HG02852 (cell line): Measurements from ENCODE around the gene OR1B1.
"Not testable (repeated sequence)": the region's sequence is repeated elsewhere in the genome, so short reads cannot be mapped to it uniquely, and the experiment has no call there.

ENCODE experiments used
- ATAC-seq: cut with Tn5 transposase; IDR thresholded peaks from one replicate; pipeline ENCODE4 v1.9.1; 2021; ENCODE audit warnings: mild to moderate bottlenecking, moderate library complexity; ENCODE audit not compliant: unreplicated experiment

OR1B1 gene

DNA sequence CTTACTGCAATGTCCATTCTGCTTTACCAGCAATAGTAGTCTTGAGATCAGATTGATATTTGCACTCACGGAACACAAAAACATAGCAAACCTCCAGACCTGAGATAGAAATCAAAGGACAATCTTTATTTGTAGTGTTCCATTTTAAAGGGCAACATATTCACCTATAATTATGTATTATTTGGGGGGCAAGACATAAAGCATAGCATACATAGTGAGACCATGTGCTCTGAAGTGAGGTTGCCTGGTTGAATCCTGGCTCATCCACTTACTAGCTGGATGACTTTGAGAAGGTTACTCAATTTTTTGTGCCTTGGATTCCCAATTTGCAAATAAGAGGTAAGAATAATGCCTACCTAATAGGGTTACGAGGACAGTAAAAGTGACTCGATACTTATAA, at the start of gene OR1B1:
Gene OR1B1, minus strand, starts transcription at position 101 of the 400 bp plus-strand sequence.
- no peak for ATAC-seq

DNA sequence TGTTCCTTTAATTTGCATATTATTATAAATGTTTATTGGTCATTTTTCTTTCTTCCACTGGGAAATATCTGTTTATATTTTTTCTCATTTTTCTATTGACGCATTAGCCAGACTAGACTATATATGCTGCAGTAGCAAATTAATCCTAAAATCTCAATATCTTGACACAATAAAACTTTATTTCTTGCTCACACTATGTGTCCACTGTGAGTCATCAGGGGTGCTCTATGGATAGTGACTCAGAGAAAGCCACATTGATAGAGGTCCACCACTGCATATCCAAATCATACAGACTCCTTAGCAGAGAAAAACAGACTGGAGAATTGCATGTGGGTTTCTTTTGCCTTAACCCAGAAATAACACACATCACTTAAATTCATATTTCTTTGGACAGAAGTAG, 38.3 kb upstream of the OR1B1 start:
- no peak for ATAC-seq

DNA sequence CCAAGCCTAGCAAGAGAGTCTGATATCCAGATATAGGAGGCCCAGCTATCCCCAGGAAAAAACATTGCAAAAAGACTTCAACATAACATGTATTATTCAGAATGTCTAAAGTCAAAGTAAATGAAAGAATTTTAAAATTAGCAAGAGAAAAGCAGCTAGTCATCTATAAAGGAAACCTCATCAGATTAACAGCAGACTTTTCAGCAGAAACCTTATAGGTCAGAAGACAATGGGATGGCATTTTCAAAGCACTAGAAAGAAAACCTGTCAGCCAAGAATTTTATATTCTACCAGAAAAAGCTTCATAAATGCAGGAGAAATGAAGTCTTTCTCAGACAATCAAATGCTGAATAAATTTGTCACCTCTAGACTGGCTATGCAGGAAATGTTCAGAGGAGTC, 27.4 kb upstream of the OR1B1 start:
- ATAC-seq: no peak

DNA sequence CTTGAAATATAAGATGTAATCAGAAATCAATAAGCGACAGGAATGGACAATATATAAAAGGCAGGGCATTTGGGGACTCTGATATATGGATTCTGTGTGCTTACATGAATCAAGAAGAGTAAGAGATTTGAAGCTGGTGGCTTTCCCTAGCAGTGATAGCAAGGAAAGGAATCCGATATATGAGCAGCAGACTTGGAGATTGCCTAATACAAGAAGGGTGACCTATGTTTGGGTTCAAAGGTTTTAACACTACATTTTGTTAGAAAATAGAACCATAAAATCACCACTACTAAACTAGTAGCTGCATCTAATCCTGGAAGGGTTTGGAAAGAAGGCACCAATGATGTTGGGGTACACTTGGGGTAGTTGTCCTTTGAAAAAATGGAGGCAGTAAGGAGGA, 15.1 kb upstream of the OR1B1 start:
- no peak for ATAC-seq

DNA sequence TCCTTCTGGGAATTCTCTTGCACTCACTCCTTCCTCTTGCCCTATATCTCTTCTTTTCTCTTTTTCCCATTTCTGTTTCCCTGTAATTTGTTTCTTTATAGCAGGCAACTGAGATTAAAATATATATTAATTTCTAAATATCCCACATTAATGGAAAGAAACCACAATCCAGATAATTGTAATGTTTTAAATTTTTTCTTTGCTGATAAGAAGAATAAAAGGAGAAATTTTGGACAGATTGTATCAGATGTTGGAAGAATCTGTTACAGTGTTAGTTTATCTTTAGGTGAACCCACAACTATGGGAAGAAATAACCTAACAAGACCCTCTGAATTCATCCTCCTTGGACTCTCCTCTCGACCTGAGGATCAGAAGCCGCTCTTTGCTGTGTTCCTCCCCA, 4.0 kb upstream of the OR1B1 start, which contains the start of gene OR1L1:
Gene OR1L1, plus strand, starts transcription at position 301 of the 400 bp plus-strand sequence. Its CDS starts 0 bp downstream, at position 301.
- ATAC-seq: no peak

DNA sequence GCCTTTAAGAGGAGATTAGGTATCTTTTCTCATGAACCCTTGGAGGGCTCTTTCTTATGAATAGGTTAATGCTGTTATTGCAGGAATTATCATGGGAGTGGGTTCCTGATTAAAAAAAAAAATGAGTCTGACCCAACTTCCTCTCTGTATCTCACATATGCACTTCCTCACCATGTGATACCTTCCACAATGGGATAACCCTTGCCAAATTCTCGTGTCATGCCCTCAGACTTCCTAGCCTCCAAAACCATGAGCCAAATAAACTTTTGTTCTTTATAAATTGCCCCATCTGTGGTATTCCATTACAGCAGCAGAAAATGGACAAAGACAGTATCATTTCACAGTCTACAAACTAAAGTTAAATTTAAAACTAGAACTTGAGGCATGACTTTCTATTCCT, 1.0 kb downstream of the OR1B1 start:
- no peak for ATAC-seq

DNA sequence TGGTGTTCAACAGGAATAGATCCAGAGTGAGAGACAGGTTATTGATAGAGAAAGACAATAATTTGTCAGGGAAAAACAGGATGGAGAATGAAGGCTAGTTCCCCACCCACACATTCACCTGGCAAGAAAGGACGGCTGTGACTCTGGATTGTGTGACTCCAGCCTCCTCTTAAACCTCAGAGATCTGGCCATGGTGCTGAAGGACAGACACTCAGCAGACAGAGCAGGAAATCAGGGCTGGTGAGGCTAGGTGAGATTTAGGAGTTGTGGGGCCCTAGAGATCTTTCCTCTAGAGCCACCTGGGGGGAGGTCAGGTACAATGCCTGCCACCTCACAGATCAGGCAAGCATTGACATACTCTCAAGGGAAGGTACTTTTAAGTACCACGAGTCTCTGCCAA, 15.2 kb downstream of the OR1B1 start:
- no peak for ATAC-seq

DNA sequence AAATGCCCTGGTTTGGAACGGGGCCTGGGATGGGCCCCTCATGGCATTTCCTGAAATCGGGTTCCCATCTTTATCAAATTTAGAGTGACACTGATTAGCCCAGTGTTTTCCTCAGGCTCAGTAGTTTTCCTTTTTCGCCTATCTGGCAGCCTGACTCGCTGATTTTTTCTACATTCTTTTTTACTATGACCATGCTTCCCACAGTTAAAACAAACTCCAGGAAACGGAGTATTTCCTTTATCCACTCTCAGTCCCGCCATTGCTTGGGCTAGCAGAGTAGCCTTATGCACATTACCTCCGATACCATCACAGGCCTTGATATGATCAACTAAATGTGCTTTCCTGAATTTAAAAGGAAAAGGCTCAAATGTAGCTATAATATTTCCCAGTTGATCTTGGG, 37.4 kb downstream of the OR1B1 start:
- ATAC-seq: no peak

DNA sequence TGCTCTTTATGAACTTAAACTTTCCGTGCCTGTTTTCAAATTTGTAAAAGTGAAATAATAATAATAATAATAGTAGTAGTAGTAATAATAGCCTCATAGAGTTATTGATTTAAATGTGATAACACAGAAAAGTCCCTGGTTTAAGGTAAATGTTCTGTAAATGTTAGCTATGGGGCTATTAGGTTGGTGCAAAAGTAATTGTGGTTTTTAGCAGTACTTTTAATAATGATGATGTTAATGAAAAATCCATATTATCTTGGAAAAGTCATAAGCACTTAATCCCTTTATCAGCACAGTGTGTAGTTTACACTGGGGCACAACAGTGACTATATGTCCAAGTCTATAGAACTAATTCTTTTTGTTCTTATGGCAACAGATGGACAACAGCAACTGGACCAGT, 43.1 kb downstream of the OR1B1 start, which contains the start of gene OR1Q1:
Gene OR1Q1, plus strand, starts transcription at position 377 of the 400 bp plus-strand sequence. Its CDS starts 0 bp downstream, at position 377.
- ATAC-seq: no peak

DNA sequence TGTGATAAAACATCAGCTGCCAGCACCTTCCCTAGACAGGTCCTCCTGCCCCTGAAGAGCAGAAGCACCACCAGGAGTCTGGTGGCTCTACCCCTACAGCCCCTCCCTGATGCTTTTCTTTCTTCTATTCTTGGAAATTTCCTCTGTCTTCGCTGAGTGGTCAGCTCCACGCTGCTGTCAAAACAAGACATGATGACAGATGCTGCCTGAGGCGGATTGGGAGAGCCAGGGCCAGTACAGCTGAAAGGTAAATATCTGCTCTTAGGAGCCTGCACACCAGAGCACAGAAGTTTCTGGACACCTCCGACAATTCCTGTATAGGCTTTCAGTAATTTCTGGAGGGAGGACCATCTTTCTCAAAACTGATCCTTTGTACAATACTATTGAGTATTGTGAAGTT, 47.6 kb downstream of the OR1B1 start:
- ATAC-seq: no peak

DNA sequence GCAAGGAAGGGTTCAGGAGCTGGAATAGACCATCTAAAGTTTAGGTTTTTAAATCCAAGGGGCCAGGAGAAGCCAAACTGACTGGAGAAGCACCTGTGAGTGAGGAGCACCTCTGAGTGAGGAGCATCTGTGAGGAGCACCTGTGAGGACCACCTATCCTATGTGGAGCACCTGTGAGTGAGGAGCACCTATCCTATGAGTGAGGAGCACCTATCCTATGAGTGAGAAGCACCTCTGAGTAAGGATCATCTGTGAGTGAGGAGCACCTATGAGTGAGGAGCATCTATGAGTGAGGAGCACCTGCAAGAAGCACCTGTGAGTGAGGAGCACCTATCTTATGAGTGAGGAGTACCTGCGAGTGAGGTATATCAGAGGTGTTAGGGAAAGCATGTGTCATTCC, 50.8 kb downstream of the OR1B1 start:
- ATAC-seq: no peak

DNA sequence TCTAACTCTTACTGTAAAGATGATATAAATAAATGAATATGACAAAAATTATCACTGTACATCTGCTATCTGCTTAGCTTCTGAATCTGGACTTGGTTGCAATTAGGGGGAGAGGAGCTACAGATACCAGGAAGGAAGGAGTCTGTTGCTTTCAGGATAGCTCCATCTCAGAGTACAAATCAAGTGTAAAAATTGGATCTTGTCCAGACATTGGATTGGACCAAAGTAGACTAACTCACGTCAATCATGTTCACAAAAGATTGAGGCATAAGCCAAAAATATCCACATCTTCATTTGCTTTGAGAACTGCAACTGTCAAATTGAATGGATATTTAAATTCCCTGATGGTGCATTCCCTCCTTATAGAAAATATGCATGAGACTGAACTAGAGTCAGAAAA, 51.7 kb downstream of the OR1B1 start:
- no peak for ATAC-seq

DNA sequence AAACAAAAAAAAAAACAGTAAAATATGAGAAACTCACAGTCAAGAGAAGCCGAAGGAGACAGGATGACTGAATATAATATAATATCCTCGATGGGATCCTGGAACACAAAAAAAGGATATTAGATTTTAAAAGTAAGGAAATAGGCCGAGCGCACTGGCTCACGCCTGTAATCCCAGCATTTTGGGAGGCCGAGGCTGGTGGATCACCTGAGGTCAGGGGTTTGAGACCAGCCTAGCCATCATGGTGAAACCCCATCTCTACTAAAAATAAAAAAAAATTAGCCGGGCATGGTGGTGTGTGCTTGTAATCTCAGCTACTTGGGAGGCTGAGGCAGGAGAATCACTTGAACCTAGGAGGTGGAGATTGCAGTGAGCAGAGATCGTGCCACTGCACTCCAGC, 74.1 kb downstream of the OR1B1 start, which contains the start of gene OR1L8:
Gene OR1L8, minus strand, starts transcription at position 101 of the 400 bp plus-strand sequence. CDS start 14,907 bp downstream, outside the sequence.
- ATAC-seq: not testable (repeated sequence)

DNA sequence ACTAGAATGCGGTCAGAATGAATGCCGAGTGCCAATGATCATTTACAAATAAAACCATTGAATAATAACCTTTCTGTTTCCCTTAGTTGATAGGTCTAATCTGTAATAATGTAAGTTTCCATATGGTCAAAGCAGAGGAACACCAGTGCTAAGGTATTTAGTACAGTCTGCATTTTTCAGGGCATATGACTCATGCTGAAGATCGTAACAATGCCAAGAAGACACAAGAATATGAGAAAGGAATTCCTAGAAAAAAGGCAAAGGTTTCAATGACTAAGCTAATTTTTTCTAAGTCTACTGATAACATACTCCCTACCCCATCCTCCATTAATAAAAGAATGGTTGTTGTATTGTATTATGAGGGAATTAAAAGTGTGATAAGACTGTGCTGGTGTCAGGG, 77.1 kb downstream of the OR1B1 start:
- no peak for ATAC-seq

DNA sequence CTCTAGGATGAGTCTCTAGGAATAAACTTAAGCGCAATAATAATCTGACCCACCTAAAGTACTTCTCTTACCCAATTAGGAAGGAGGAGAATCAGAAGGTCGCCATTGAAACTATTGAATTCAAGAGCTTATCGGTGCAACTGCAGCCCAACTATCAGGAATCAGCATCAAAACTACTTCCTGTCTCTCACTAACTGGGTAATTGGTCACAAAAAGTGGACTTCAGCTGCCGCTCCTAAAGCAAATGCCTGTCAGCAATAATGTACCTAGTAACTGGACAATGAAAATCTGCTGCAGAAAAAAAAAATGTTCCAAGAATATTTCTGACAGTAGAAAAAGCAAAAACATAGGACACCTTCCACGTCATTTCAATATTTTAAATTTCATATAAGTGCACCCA, 77.6 kb downstream of the OR1B1 start:
- ATAC-seq: no peak
